H1 (cell line): ENCODE results near the gene ARHGAP23. TPM values are rescaled to one million over a fixed set of nuclear protein-coding genes. Genes with fewer than 3 reads are reported as not detected.

Experiments used
- CTCF ChIA-PET: fragments of 300-600 bp; sonication (Branson Sonifier 250); formaldehyde crosslinking; loops from one replicate; lab custom pipeline; 2021; ENCODE audit not compliant: partially characterized antibody; lab: Charles Lee
- POLR2A ChIA-PET: fragments of 300-600 bp; sonication (Branson Sonifier 250); formaldehyde crosslinking; loops from one replicate; lab custom pipeline; 2021; ENCODE audit warnings: inconsistent platforms; ENCODE audit not compliant: partially characterized antibody; lab: Charles Lee
- DNase-seq, 2 experiments: peaks; one replicate each; pipeline versions ENCODE4 v3.0.0 to v3.0.0-alpha.2; 2010 to 2022; ENCODE audit warnings: low spot score in 2 of 2, low read depth in 1 of 2, mixed read lengths in 1 of 2
- FAIRE-seq: peaks from 2 replicates; lab custom pipeline; 2011; peaks lifted over from hg19 to GRCh38; lab: Jason Lieb, UNC
- H2AFZ ChIP-seq: 2 replicates; pipeline ENCODE4 v1.8.1; 2012; ENCODE audit warnings: low read length, inconsistent platforms
- H2AK5ac ChIP-seq: 2 replicates; pipeline ENCODE4 v1.6.1; 2013; ENCODE audit warnings: low read depth, low read length
- H2BK120ac ChIP-seq: replicated peaks from 2 replicates; pipeline ENCODE3; 2013; ENCODE audit warnings: low read depth, low read length, inconsistent platforms
- H2BK12ac ChIP-seq: 2 replicates; pipeline ENCODE4 v1.6.1; 2013; ENCODE audit warnings: low read depth, low read length
- H2BK15ac ChIP-seq: 2 replicates; pipeline ENCODE4 v1.6.1; 2013; ENCODE audit warnings: low read length
- H2BK20ac ChIP-seq: 2 replicates; pipeline ENCODE4 v1.6.1; 2013; ENCODE audit warnings: low read length
- H2BK5ac ChIP-seq: 2 replicates; pipeline ENCODE4 v1.6.1; 2013; ENCODE audit warnings: low read depth, low read length
- H3K14ac ChIP-seq: 2 replicates; pipeline ENCODE4 v1.6.1; 2013; ENCODE audit warnings: inconsistent platforms; ENCODE audit not compliant: insufficient read length
- H3K18ac ChIP-seq: 2 replicates; pipeline ENCODE4 v1.6.1; 2013; ENCODE audit warnings: low read length; ENCODE audit errors: extremely low read depth
- H3K23ac ChIP-seq: 2 replicates; pipeline ENCODE4 v1.6.1; 2013; ENCODE audit warnings: inconsistent platforms; ENCODE audit not compliant: insufficient read length
- H3K23me2 ChIP-seq: 2 replicates; pipeline ENCODE4 v1.6.1; 2013; ENCODE audit warnings: low read depth, low read length
- H3K27ac ChIP-seq: 2 replicates; pipeline ENCODE4 v1.6.1; 2011; ENCODE audit warnings: low read depth, low read length, inconsistent platforms
- H3K27me3 ChIP-seq, 4 experiments: replicated peaks in 1 of 4; 1 replicate in 1 of 4; 2 replicates in 3 of 4; pipeline versions ENCODE4 v1.6.1 to v1.8.1; 2011 to 2013; ENCODE audit warnings: low read length in 3 of 4, mild to moderate bottlenecking in 3 of 4, inconsistent platforms in 2 of 4, mixed read lengths in 2 of 4, moderate library complexity in 1 of 4; ENCODE audit not compliant: control insufficient read depth in 3 of 4, insufficient read depth in 3 of 4; ENCODE audit errors: extremely low read depth in 1 of 4
- H3K36me3 ChIP-seq, 4 experiments: 2 replicates each; pipeline versions ENCODE4 v1.6.1 to v1.8.1; 2011 to 2013; ENCODE audit warnings: mild to moderate bottlenecking in 4 of 4, low read length in 3 of 4, moderate library complexity in 2 of 4, control low read depth in 1 of 4, inconsistent platforms in 1 of 4; ENCODE audit not compliant: insufficient read depth in 4 of 4, control insufficient read depth in 2 of 4
- H3K4ac ChIP-seq: replicated peaks from 2 replicates; pipeline ENCODE3; 2013; ENCODE audit warnings: low read length, low read depth, mixed read lengths, inconsistent platforms; ENCODE audit not compliant: insufficient read length
- H3K4me1 ChIP-seq, 4 experiments: replicated peaks in 1 of 4; 1 replicate in 1 of 4; 2 replicates in 3 of 4; pipeline versions ENCODE4 v1.6.1 to v1.8.1; 2011 to 2013; ENCODE audit warnings: low read length in 3 of 4, inconsistent platforms in 2 of 4, mixed read lengths in 1 of 4; ENCODE audit not compliant: insufficient read depth in 4 of 4, control insufficient read depth in 3 of 4
- H3K4me2 ChIP-seq, 2 experiments: 2 replicates each; pipeline versions ENCODE4 v1.6.1 to v1.8.1; 2011 to 2013; ENCODE audit warnings: low read depth in 2 of 2, low read length in 2 of 2, control low read depth in 1 of 2, inconsistent platforms in 1 of 2, mild to moderate bottlenecking in 1 of 2; ENCODE audit not compliant: insufficient read depth in 1 of 2
- H3K4me3 ChIP-seq, 4 experiments: fragments of 200-600, 300-600 bp in 1 of 4; sonication (generic), shearing (Covaris generic), sonication (Bioruptor Twin) in 1 of 4; 2 replicates each; pipeline versions ENCODE4 v1.5.1 to v1.8.1; 2011 to 2016; ENCODE audit warnings: low read length in 4 of 4, low read depth in 3 of 4, control low read depth in 2 of 4, inconsistent platforms in 2 of 4, mild to moderate bottlenecking in 2 of 4, mixed read lengths in 1 of 4, moderate library complexity in 1 of 4; ENCODE audit not compliant: insufficient read depth in 2 of 4; ENCODE audit errors: extremely low read depth in 1 of 4
- H3K56ac ChIP-seq: replicated peaks from 2 replicates; pipeline ENCODE3; 2013; ENCODE audit warnings: low read depth, mild to moderate bottlenecking, mixed read lengths, low read length, inconsistent platforms; ENCODE audit not compliant: insufficient read length
- H3K79me1 ChIP-seq: 2 replicates; pipeline ENCODE4 v1.6.1; 2013; ENCODE audit warnings: low read depth, low read length, control low read depth
- H3K79me2 ChIP-seq, 2 experiments: 2 replicates each; pipeline versions ENCODE4 v1.6.1 to v1.8.1; 2012 to 2013; ENCODE audit warnings: low read length in 2 of 2, mild to moderate bottlenecking in 2 of 2, inconsistent platforms in 1 of 2; ENCODE audit not compliant: insufficient read depth in 2 of 2, control insufficient read depth in 1 of 2
- H3K9ac ChIP-seq, 4 experiments: replicated peaks in 1 of 4; 1 replicate in 1 of 4; 2 replicates in 3 of 4; pipeline versions ENCODE4 v1.6.1 to v1.8.1; 2011 to 2013; ENCODE audit warnings: low read depth in 3 of 4, low read length in 3 of 4, control low read depth in 2 of 4, mild to moderate bottlenecking in 2 of 4, moderate library complexity in 2 of 4, inconsistent platforms in 1 of 4; ENCODE audit errors: extremely low read depth in 1 of 4
- H3K9me3 ChIP-seq, 2 experiments: 2 replicates each; pipeline versions ENCODE4 v1.6.1 to v1.8.1; 2012 to 2013; ENCODE audit warnings: mild to moderate bottlenecking in 2 of 2, moderate library complexity in 2 of 2, control low read depth in 1 of 2, inconsistent platforms in 1 of 2, low read depth in 1 of 2, low read length in 1 of 2, mixed read lengths in 1 of 2; ENCODE audit not compliant: insufficient read depth in 2 of 2
- H4K20me1 ChIP-seq, 2 experiments: replicated peaks in 1 of 2; 2 replicates each; pipeline versions ENCODE3 to v1.8.1; 2011 to 2013; ENCODE audit warnings: inconsistent platforms in 2 of 2, low read length in 2 of 2, mild to moderate bottlenecking in 1 of 2; ENCODE audit not compliant: insufficient read depth in 2 of 2, control insufficient read depth in 1 of 2
- H4K5ac ChIP-seq: 2 replicates; pipeline ENCODE4 v1.6.1; 2013; ENCODE audit warnings: low read length, low read depth, mixed read lengths, inconsistent platforms; ENCODE audit not compliant: insufficient read length
- H4K8ac ChIP-seq: 2 replicates; pipeline ENCODE4 v1.8.0; 2013; ENCODE audit warnings: mild to moderate bottlenecking, moderate library complexity, low read length, inconsistent platforms; ENCODE audit not compliant: insufficient read depth; ENCODE audit errors: extremely low read depth
- H4K91ac ChIP-seq: replicated peaks from 2 replicates; pipeline ENCODE3; 2013; ENCODE audit warnings: low read length, mixed read lengths, inconsistent platforms; ENCODE audit not compliant: insufficient read length
- BACH1 ChIP-seq: IDR thresholded peaks from 2 replicates; pipeline ENCODE4 v1.6.1; 2012; ENCODE audit warnings: low read length, improper control_type of control experiment
- BRCA1 ChIP-seq: IDR thresholded peaks from 2 replicates; pipeline ENCODE4 v1.6.1; 2012; ENCODE audit warnings: low read depth, low read length, improper control_type of control experiment
- CTBP2 ChIP-seq: IDR thresholded peaks from 2 replicates; pipeline ENCODE4 v1.7.0; 2011; ENCODE audit warnings: borderline replicate concordance, mild to moderate bottlenecking, moderate library complexity, mixed read lengths, low read length; ENCODE audit not compliant: insufficient read depth, insufficient read length
- HDAC6 ChIP-seq: IDR thresholded peaks from one replicate; pipeline ENCODE4 v1.7.1; 2012; ENCODE audit warnings: low read depth, mild to moderate bottlenecking, inconsistent platforms, low read length, moderate library complexity
- POU5F1 ChIP-seq: IDR thresholded peaks from 2 replicates; pipeline ENCODE4 v1.6.1; 2011; ENCODE audit warnings: low read depth, mild to moderate bottlenecking, low read length, moderate library complexity
- WGBS, 2 experiments: shearing (Covaris generic) in 1 of 2; methylation state at CpG; one replicate each; pipeline versions ENCODE4 v1.1.6 to v1.1.7; 2013 to 2015; ENCODE audit warnings: low lambda C conversion rate in 2 of 2, mixed read lengths in 2 of 2, inconsistent platforms in 1 of 2, low coverage in 1 of 2, missing lambda C conversion rate in 1 of 2; ENCODE audit not compliant: insufficient replicate concordance in 2 of 2, insufficient coverage in 1 of 2, insufficient read length in 1 of 2; ENCODE audit errors: extremely low coverage in 1 of 2, missing lambda C conversion rate in 1 of 2; 5-methylcytosine and 5-hydroxymethylcytosine counted together
- polyA plus RNA-seq, 7 experiments: library from polyadenylated mRNA; depleted of rRNA in 3 of 7; stranded (reverse) in 5 of 7; unstranded in 2 of 7; fragments of >200 nt in 5 of 7; fragments of 200-250 nt in 2 of 7; gene quantifications; 1 replicate in 5 of 7; 2 replicates in 1 of 7; 4 replicates in 1 of 7; pipeline versions ENCODE4 v1.2.1 to v1.2.3, GENCODE V29; 2011 to 2013; ENCODE audit warnings: missing spikeins in 2 of 7, mixed read lengths in 2 of 7
- total RNA-seq: library from RNA; stranded (reverse); fragmentation: NEBNext Ultra II Directional; extraction: Animal tissue kit (Norgen Biotek cat#: 25700); gene quantifications from 2 replicates; pipeline ENCODE4 v1.2.1, GENCODE V29; 2021

The ARHGAP23 gene
- total and polyA plus RNA-seq, 2 of the 8 experiments (the other 6 are each of a cell fraction or from before 2014, with no cell fraction given): 16.3 to 107 TPM

- H2BK5ac ChIP-seq: no peak overlapping the region
- H2AK5ac ChIP-seq: no peak overlapping the region
- H3K56ac ChIP-seq: no peak overlapping the region
- no peaks in the 10 kb centered on the region for H3K79me2 ChIP-seq
- no peak overlapping the region for H2AFZ ChIP-seq
- no peaks in the 10 kb centered on the region for H4K20me1 ChIP-seq
- ChIA-PET CTCF (interaction anchor here (0.6 to 38.1 kb wide), 10 partner anchors 8 to 183 kb away, joined by 3 to 914 read pairs (median 12); partner anchors contain the start of gene SRCIN1), POLR2A (interaction anchor here (2.0 to 2.3 kb wide), 2 partner anchors 11 to 114 kb away, joined by 5 read pairs; no protein-coding TSS in a partner anchor)
- DNase-seq (no peak), FAIRE-seq (no peak)
- no peaks in the 10 kb centered on the region for H3K9me3 ChIP-seq
- H3K23ac ChIP-seq: no peak overlapping the region
- no peak overlapping the region for H4K8ac ChIP-seq
- no peak overlapping the region for H2BK20ac ChIP-seq
- no peak overlapping the region for H4K5ac ChIP-seq
- H3K9ac ChIP-seq: no peak overlapping the region
- H3K79me1 ChIP-seq: no peaks in the 10 kb centered on the region
- H2BK120ac ChIP-seq: no peak overlapping the region
- H3K27ac ChIP-seq: no peak overlapping the region
- no peak overlapping the region for H3K4me2 ChIP-seq
- H3K4ac ChIP-seq: no peak overlapping the region
- no peak overlapping the region for H2BK12ac ChIP-seq
- H3K36me3 ChIP-seq: no peaks in the 10 kb centered on the region
- no peaks in the 10 kb centered on the region for H3K23me2 ChIP-seq
- WGBS, 2 experiments: 93% methylated on average over 13 of the region's 17 CpGs; no CpG with 5 or more reads in 1 of the 2 experiments
- H2BK15ac ChIP-seq: no peak overlapping the region
- peaks cover 0 to 2% (median 0%) of the 10 kb centered on the region in 4 experiments; a peak in 3 of 7 replicates for H3K4me1 ChIP-seq
- H3K4me3 ChIP-seq: no peak overlapping the region
- H3K14ac ChIP-seq: no peak overlapping the region
- H3K18ac ChIP-seq: no peak overlapping the region
- H3K27me3 ChIP-seq: peaks cover 0 to 4% (median 3%) of the 10 kb centered on the region in 4 experiments; a peak in 4 of 7 replicates
- no peak overlapping the region for H4K91ac ChIP-seq
- TF ChIP-seq BRCA1: no peak
- TF ChIP-seq HDAC6: no peak
- no peak for TF ChIP-seq CTBP2
- TF ChIP-seq POU5F1: no peak
- no peak for TF ChIP-seq BACH1
These were observed 124.1 kb downstream of the ARHGAP23 start for GRCh38 chr17:38552343-38552742.
